ENCODE data around the gene SOCS3.

Gene SOCS3

GRCh38 chr17:78390241-78391050 is 30.6 kb upstream of the SOCS3 start:
- no peak for DNase-seq (ENCODE audit: low spot score)

- DNase-seq (ENCODE audit: low spot score), result no peak
These were observed 28.4 kb upstream of the SOCS3 start for GRCh38 chr17:78387977-78388941.

GRCh38 chr17:78384479-78385175 is 24.8 kb upstream of the SOCS3 start:
- DNase-seq (ENCODE audit: low spot score), result no peak

GRCh38 chr17:78383725-78384471 is 24.0 kb upstream of the SOCS3 start:
- no peak for DNase-seq (ENCODE audit: low spot score)

- DNase-seq (ENCODE audit: low spot score), result peak; percentile 10
These were observed 21.8 kb upstream of the SOCS3 start for GRCh38 chr17:78381601-78382232.

GRCh38 chr17:78380370-78380769 is 20.5 kb upstream of the SOCS3 start:
- DNase-seq (ENCODE audit: low spot score), result no peak

- no peak for DNase-seq (ENCODE audit: low spot score)
These were observed 19.2 kb upstream of the SOCS3 start for GRCh38 chr17:78379131-78379491.

- peak; percentile 75 for DNase-seq (ENCODE audit: low spot score)
These were observed 18.6 kb upstream of the SOCS3 start, which contains the start of gene PGS1 for GRCh38 chr17:78378225-78379130. TSS of gene PGS1 (plus strand) at chr17:78378649. CDS start at chr17:78378666, 17 bp downstream.

- no peak for DNase-seq (ENCODE audit: low spot score)
These were observed 18.0 kb upstream of the SOCS3 start for GRCh38 chr17:78377858-78378224.

GRCh38 chr17:78376161-78376560 is 16.3 kb upstream of the SOCS3 start:
- no peak for DNase-seq (ENCODE audit: low spot score)

- no peak for DNase-seq (ENCODE audit: low spot score)
These were observed 15.7 kb upstream of the SOCS3 start for GRCh38 chr17:78375401-78376151.

- no peak for DNase-seq (ENCODE audit: low spot score)
These were observed 14.9 kb upstream of the SOCS3 start for GRCh38 chr17:78374631-78375274.

GRCh38 chr17:78374189-78374588 is 14.3 kb upstream of the SOCS3 start:
- no peak for DNase-seq (ENCODE audit: low spot score)

- DNase-seq (ENCODE audit: low spot score), result no peak
These were observed 13.0 kb upstream of the SOCS3 start for GRCh38 chr17:78372841-78373240.

- DNase-seq (ENCODE audit: low spot score), result no peak
These were observed 11.2 kb upstream of the SOCS3 start for GRCh38 chr17:78371056-78371455.

- DNase-seq (ENCODE audit: low spot score), result no peak
These were observed 10.0 kb upstream of the SOCS3 start for GRCh38 chr17:78369791-78370381.

GRCh38 chr17:78368854-78369495 is 9.1 kb upstream of the SOCS3 start:
- DNase-seq (ENCODE audit: low spot score), result no peak

GRCh38 chr17:78368348-78368747 is 8.5 kb upstream of the SOCS3 start:
- no peak for DNase-seq (ENCODE audit: low spot score)
